RKO (cell line): Measurements from ENCODE around the gene PPP3R1.

ENCODE experiments used
- DNase-seq: peaks from one replicate; pipeline ENCODE4 v3.0.0-alpha.2; 2016; ENCODE audit warnings: low spot score

The PPP3R1 gene

DNA sequence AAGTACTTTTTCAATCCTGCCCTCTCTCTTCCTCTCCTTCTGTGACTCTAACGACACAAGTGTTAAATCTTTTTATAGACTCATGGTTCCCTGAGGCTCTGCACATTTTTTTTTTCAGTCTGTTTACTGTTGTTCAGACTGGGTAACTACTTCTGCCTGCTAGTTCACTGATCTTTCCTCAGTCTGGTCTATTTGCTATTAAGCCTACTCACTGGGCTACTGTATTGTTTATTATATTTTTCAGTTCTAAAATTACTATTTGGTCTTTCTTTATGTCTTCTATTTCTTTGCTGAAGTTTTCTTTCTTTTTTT, 21.3 kb downstream of the PPP3R1 start:
- DNase-seq: no peak

DNA sequence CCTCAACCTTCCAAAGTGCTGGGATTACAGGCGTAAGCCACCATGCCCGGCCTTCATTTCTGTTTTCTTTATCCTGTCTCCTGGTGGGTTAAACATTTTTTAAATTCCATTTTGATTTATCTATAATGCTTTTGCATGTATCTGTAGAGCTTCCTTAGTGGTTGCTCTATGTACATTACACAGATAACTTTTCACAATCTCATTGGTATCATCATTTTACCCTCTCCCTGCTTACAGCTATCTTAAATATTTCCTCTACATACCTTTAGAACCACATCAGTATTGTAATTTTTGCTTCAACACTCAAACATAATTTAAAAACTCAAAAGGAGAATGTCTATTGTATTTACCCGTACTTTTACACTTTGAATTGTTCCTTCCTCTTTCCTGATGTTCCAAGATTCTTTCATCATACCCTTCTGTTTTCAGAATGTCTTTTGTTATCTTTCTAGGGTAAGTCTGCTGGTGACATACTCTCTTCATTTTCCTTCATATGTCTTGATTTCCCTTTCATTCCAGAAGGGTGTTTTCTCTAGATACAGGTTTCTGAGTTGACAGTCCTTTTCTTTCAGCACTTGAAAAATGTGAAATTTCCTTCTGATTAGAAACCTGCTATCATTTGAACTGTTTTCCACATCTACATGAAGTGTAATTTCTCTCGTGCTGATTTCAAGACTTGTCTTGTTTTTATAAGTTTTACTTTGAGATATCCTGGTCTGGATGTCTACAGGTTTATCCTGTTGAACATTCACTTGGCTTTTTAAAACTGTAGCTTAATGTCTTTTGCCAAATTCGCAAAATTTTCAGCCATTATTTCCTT, 21.9 kb downstream of the PPP3R1 start:
- no peak for DNase-seq

DNA sequence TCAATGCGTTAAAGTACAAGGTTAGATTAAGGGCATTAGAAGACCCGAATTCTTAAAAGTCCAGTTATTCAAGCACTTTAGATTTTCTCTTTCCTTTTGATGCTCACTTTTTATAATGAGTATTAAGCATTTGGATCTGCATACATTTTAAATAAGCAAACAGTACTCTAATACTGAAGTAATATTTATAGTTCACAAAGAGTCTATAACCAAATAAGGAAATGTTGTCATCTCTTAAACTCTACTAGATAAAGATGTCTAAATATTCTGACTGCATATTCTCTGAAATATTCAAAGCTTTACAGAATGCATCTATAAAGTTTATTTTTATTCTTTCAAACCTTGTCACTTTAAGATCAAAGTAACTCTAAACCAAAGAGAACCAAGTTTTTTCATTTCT, 25.5 kb downstream of the PPP3R1 start:
- DNase-seq: no peak

DNA sequence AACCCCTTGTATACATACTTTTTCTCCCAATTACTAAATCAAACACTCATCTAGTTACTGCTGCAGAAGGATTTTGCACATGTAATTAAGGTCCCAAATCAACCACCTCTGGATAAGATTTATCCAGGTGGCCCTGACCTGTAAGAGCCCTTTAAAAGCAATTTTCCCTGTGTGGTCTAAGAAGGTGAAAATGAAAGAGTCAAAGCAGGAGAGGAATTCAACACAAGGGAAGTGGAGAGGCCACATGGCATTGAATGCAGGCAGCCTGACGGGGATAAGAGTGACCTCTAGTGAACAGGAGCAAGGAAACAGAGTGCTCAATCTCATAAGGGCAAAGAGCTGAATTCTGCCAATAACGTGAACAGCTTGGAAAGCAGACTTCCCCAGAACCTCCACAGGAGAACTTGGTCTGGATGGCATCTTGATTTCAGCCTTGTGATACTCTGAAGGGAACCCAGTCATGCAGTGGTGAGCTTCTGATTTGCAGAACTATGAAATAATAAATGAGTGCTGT, 27.2 kb downstream of the PPP3R1 start:
- peak; percentile 53 for DNase-seq

DNA sequence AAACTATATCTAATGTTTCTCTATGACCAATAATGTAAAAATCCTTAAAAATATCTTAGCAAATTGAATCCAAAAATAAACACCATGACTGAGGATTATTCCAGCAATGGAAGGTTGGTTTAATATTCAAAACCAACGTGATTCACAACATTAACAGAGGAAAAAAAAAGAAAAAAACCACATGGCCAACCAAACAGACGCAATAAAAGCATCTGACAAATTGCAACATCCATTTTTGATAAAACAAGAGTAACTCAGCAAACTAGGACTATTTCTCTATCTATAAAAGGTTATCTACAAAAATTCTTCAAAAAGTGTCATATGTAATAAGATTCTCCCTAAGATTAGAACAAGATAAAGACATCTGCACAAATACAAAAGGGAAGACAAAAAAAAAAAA, 28.9 kb downstream of the PPP3R1 start:
- no peak for DNase-seq

DNA sequence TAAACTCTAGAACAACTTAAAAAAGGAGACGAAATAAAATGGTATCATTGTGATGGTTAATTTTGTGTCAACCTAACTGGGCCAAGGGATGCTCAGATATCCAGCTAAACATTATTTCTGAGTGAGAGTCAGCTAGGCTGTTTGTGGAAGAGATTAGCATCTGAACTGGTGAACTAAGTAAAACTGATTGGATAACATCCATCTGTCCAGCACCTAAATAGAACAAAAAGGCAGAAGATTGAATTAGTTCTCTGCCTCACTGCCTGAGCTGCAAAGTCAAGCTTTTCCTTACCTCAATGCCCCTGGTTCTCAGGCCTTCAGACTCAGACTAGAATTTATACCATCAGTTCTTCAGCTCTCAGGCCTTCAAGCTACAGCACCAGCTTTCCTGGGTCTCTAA, 30.0 kb downstream of the PPP3R1 start:
- no peak for DNase-seq

DNA sequence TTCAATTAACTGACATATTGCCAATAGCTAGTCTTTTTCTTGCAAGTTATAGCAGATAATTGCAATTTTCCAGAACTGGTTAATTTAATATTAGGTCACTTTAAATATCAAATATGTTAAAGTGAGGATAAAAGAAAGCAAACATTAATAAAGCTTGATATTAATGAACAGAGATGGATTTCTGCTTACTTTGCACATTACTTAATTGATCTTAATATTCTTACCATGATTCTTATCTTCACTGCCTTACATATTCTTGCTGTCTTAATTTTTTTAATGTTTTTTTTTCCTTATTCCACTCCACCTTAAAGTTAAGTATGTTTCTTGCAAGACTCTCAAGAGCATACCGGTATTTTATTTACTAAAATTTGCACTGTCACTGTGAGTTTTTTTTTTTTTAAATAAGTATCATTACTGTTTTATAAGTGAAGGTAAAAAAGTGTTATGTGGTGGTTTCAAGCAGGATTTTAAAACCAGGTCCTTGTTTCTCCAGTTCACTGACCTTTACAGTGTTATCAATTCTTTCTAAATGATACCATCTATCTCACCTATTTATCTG, 33.9 kb downstream of the PPP3R1 start:
- no peak for DNase-seq

DNA sequence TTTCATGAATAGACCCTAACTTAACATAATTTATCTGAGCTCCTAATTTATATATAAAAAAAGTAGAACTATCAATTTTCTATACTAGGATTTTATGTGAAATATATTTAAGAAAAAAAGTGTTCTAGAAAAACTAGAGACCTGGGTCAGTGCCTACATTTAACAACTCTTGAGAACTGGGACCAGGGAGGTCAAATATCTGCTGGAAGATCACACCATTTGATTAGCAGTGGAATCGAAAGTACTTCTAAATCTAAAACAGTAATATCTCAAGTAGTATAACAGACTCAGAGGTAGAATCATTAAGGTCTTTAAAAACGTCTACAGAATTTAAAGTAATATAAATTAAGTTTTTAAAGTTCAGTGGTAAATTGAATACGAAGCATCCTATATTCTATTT, 34.6 kb downstream of the PPP3R1 start:
- no peak for DNase-seq

DNA sequence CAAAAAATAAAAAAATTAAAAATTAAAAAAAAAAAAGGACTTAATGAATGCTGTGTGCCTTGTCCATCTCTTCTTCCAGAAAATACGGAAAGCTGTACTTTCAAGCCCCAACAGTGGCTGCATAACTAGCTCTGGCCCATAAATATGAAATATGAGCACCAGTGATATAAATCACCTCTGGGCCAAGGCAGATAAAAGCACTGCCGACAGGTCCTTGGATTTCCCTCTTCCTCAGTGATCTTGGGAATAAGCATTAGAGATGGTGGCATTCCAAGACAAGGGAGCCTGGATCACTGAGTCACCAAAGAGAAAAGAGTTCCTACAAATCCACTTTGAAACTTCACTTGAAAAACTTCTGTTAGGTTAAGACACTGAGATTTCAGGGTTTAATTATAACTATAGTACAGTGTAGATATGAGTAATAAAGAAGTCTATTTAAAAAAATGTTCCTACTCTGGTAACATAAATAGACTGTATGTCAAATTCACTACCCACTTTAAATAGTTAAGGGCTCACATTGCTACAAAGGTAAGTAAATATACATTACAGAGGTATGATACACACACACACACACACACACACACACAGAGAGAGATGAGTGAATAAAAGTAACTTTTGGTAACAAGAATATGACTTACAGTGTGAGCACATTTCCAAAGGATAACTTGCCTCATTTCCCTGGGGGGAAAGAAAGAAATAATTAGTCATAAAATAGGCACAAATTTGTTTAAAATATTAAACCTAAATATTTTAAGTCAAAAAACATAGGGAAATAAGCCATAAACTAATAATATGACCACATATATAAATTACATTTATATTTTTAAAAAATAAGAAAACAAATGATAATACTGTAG, 35.6 kb downstream of the PPP3R1 start:
- no peak for DNase-seq

DNA sequence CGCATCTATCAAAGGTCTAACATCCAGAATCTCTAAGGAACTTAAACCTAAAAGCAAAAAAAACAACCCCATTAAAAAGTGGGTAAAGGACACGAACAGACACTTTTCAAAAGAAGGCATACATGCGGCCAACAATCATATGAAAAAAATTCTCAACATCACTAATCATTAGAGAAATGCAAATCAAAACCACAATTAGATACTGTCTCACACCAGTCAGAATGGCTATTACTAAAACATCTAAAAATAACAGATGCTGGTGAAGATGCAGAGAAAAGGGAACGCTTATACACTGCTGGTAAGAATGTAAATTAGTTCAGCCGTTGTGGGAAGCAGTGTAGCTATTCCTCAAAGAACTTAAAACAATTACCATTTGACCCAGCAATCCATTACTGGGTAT, 38.0 kb downstream of the PPP3R1 start:
- DNase-seq: no peak

DNA sequence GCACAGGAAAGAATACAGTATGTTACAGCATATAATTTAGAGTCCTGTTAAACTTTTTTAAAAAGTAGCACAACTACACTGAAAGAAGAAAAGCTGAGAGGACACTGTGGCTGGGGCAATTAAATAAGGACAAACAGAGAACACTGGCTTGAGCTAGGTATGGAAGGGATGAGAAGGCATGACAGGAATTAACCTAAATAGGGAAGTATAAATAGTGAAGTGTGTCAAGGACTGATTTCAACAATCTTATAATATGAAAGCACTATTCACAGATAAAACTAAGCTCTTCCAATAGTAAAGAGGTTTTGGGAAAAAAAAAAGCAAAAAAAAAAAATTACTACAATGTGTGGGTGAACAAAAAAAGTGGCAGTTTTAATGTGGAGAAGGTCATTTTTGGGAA, 45.5 kb downstream of the PPP3R1 start:
- no peak for DNase-seq

DNA sequence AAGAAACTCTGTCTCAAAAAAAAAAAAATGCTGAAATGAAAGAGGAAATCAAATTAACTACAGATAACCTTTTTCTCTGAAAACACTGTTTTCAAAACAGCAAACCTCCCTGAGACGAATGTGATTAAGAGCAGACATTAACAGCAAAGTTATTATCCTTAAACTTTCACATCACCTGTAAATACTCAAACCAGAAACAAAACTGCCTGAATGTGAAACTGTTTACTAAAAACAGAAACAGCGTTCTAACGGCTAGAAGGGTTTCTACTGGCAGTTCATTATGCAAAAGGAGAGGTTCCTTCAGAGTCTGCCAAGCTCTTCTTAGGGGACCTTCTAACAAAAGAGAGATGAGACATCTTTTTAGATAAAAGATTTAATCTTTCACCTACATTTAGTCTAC, 48.7 kb downstream of the PPP3R1 start:
- no peak for DNase-seq

DNA sequence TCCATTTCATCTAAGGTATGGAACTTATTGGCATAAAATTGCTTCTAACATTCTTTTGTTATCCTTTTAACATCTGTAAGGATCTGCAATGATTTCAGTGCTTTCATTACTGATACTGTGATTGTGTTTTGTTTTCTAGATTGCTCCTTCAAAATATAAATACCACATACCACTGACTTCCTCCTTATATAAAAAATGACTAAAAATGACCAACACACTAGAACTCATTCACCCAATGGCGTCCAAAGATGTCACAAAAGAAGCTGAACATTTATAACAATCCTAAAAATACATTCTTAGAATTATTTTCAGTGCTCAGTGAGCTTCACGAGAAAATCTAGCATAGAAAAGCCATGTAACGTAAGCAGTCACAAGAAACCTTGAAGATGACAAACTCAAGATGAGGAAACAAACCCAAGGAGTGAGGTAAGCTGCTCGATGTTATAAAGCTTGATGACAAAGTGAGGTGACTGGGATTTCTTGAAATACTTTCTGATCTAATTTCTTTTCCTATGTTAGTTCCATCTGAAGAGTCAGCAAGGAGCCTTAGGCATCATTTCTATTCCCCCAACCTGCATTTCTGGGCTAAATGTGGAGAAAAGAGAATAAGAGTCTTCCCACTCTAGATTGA, 52.1 kb downstream of the PPP3R1 start:
- DNase-seq: peak; percentile 25

DNA sequence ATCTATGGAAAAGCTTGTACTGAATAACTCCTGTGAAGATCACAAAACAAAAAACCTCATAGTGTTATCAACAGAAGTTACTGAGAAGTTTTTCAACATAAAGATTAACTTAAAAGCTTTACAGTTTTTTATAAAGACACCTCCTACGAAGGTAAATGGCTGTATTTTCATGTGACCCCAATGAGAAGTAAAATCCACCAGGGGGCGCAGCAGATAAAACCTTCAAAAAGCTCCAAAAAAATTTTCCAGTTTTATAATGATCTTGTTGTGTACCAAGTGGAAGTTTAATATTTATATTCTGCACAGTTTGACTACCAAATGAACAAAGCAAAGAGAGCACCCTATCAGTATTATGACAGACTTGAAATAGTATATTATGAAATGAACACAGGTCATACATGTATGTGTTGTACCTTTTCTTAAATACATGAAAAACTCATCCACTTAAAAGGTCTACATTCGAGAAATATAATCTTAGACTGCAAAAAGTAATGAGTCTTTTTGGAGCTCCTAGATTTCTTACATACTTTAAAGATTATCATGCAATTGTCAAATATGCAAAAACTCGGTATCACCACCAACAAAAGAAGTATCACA, 56.1 kb downstream of the PPP3R1 start:
- DNase-seq: peak; percentile 40

DNA sequence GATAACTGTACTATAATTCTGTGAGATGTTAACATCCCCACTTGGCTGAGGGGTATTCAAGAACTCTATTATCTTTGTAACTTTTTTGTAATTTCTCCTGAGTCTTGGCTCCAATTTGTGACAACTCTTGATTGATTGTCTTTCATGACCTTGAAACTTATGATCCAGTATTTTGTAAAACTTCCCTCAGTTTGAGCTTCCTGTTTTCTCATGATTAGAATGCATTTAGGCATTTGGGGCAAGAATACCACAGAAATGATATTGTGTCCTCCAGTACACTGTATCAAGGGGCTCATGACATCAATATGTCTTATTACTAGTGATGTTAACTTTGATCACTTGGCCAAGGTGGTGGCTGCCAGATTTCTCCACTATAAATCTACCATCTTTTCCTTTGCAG, 57.2 kb downstream of the PPP3R1 start:
- DNase-seq: no peak

DNA sequence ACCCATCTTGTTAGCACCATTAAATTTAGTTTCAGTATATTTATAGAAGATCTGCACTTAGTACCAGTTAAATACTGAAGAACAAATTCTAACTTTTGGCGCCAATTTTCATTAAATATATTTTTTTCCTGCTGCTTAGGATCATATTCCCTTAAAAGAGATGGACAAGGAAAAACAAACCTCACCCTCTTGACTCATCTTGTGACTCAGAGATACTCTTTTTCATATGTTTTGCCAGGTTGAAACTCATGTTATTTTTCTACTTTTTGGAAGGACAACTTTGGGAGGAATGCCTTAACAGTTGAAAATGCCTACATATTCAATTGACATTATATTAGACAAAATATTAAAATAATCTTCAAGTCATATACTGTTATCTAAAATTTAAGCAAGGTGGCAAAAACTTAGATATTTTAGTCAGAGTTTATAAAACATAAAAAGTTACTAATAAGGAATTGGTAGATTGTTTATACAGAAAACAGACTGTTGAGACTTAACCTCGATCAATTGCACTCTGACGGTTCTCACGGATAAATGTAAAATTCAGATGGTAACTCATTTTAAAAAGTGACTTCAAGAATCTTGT, 58.5 kb downstream of the PPP3R1 start:
- peak; percentile 62 for DNase-seq

DNA sequence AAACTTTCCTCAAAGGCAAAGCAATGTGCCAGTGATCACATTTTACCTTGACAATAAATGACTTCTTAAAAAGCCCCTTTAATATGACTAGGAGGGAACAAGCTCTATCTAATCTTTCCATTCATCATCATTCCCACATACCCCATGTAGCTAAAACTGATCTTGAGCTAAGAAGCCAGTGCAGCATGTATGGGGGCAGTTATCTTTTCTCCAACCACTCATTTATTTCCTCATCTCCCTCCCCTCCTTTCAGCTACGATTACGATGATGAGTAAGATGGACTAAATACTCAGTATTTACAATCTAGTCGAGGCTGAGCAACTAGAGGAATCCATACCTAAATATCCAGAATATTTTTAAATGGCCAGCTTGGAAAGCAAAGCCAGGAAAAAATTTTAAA, 59.2 kb downstream of the PPP3R1 start:
- DNase-seq: no peak

DNA sequence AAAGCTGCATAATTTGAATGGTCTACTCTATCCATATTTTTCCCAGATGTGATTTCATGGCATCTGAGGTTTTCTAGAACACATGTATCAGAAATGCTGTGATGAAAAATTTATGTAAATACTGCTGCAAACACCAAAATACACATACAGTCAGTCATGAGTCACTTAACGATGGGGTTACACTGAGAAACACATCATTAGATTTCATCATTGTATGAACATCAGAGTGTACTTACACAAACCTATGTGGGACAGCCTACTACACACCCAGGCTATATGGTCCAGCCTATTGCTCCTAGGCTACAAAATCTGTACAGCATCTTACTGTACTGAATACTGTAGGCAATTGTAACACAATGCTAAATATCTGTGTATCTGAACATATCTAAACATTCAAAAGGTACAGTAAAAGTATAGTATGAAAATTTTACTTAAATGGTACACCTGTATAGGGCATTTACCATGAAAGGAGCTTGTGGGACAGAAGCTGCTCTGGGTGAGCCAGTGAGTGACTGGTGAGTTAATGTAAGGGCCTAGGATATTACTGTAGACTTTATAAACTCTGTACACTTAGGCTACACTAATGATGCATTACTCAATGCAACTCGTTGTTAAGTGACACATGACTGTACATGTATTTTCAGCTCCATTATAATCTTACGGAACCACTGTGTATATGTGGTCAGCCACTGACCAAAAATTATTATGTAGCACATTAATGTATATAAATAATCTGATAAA, 61.2 kb downstream of the PPP3R1 start:
- peak; percentile 88 for DNase-seq

DNA sequence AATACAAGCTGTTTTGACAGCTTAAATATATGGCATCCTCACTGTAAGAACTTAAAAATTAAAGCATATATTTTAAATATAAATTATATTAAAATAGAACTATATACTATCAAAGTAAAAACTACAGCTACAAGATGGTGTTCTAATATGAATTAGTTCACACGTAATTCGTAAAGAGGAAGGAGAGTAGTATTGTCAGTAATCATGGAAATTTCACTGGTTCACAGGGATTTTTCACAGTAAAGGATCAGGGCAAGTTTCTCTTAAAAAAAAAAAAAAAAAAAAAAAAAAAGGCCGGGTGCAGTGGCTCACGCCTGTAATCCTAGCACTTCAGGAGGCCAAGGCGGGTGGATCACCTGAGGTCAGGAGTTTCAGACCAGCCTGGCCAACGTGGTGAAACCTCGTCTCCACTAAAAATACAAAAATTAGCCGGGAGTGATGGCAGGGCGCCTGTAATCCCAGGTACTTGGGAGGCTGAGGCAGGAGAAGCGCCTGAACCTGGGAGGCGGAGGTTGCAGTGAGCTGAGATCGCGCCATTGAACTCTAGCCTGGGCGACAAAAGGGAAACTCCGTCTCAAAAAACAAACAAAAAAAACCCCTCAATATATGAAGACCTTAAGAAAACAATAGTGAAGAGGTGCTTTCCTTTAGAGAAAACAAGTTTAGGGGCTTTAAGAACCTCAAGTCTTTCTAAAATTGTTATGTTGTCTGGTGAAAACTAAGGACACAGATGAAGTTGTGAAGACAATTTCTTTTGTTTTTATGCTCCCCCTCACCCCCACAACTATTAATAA, 62.1 kb downstream of the PPP3R1 start:
- no peak for DNase-seq

DNA sequence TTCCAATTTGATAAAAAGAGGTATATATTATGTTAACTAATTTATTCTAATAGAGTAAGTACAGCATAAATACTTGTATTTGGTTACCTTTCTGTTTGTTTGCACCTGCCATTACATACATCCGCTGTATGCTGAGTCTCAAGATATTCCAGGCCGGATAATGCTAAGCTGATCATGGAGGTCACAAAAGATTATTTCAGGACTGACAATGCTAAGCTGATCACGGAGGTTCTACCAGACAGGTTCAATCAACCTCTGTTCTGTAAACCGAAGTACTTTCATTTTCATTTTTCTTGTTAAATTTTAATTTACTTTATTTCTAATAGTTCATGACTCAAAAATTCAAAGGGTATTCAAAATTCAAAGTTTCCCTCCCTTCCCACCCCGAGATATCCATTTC, 63.5 kb downstream of the PPP3R1 start:
- no peak for DNase-seq
